HEK293 (cell line): ENCODE data around the gene KDM6A.

ENCODE experiments used
- GFI1B ChIP-seq: fragments of 450-650 bp; formaldehyde crosslinking; IDR thresholded peaks from 2 replicates; pipeline ENCODE4 v1.5.1; 2016; ENCODE audit warnings: missing biosample characterization, missing genetic modification characterization
- OVOL3 ChIP-seq: fragments of 450-650 bp; formaldehyde crosslinking; IDR thresholded peaks from 2 replicates; pipeline ENCODE4 v1.5.1; 2016; ENCODE audit warnings: missing biosample characterization, missing genetic modification characterization
- PRDM6 ChIP-seq: fragments of 450-650 bp; formaldehyde crosslinking; IDR thresholded peaks from 2 replicates; pipeline ENCODE4 v1.5.1; 2017; ENCODE audit warnings: missing biosample characterization, missing genetic modification characterization
- SETDB1 ChIP-seq: IDR thresholded peaks from one replicate; pipeline ENCODE4 v1.6.1; 2017; ENCODE audit warnings: mild to moderate bottlenecking, low read length, moderate library complexity, mixed read lengths; ENCODE audit not compliant: insufficient read length
- TSHZ1 ChIP-seq: fragments of 450-650 bp; formaldehyde crosslinking; IDR thresholded peaks from 2 replicates; pipeline ENCODE4 v1.5.1; 2016; ENCODE audit warnings: missing biosample characterization, missing genetic modification characterization, borderline replicate concordance
- YY2 ChIP-seq: fragments of 450-650 bp; formaldehyde crosslinking; IDR thresholded peaks from 2 replicates; pipeline ENCODE4 v1.5.1; 2016; ENCODE audit warnings: missing biosample characterization, missing genetic modification characterization
- ZNF10 ChIP-seq: fragments of 450-650 bp; formaldehyde crosslinking; IDR thresholded peaks from 2 replicates; pipeline ENCODE4 v1.5.1; 2017; ENCODE audit warnings: missing biosample characterization, missing genetic modification characterization
- ZNF184 ChIP-seq: fragments of 450-650 bp; IDR thresholded peaks from 2 replicates; pipeline ENCODE4 v1.5.1; 2018; ENCODE audit warnings: missing biosample characterization, mild to moderate bottlenecking, missing genetic modification characterization
- ZNF211 ChIP-seq: fragments of 450-650 bp; formaldehyde crosslinking; IDR thresholded peaks from 2 replicates; pipeline ENCODE4 v1.5.1; 2016; ENCODE audit warnings: low read depth, missing biosample characterization, missing genetic modification characterization
- ZNF214 ChIP-seq: fragments of 450-650 bp; formaldehyde crosslinking; IDR thresholded peaks from 2 replicates; pipeline ENCODE4 v1.5.1; 2017; ENCODE audit warnings: missing biosample characterization, mild to moderate bottlenecking, missing genetic modification characterization, borderline replicate concordance
- ZNF26 ChIP-seq: fragments of 450-650 bp; formaldehyde crosslinking; IDR thresholded peaks from 2 replicates; pipeline ENCODE4 v1.5.1; 2016; ENCODE audit warnings: missing biosample characterization, missing genetic modification characterization
- ZNF292 ChIP-seq: fragments of 450-650 bp; formaldehyde crosslinking; IDR thresholded peaks from 2 replicates; pipeline ENCODE4 v1.5.1; 2016; ENCODE audit warnings: low read depth, missing biosample characterization, missing genetic modification characterization, borderline replicate concordance
- ZNF311 ChIP-seq: fragments of 450-650 bp; formaldehyde crosslinking; IDR thresholded peaks from 2 replicates; pipeline ENCODE4 v1.5.1; 2017; ENCODE audit warnings: missing biosample characterization, missing genetic modification characterization, borderline replicate concordance
- ZNF324 ChIP-seq: fragments of 450-650 bp; formaldehyde crosslinking; IDR thresholded peaks from 2 replicates; pipeline ENCODE4 v1.5.1; 2016; ENCODE audit warnings: missing biosample characterization, missing genetic modification characterization
- ZNF354C ChIP-seq: fragments of 450-650 bp; formaldehyde crosslinking; IDR thresholded peaks from 2 replicates; pipeline ENCODE4 v1.5.1; 2016; ENCODE audit warnings: missing biosample characterization, missing genetic modification characterization, low read depth, borderline replicate concordance
- ZNF37A ChIP-seq: fragments of 450-650 bp; IDR thresholded peaks from 2 replicates; pipeline ENCODE4 v1.5.1; 2018; ENCODE audit warnings: missing biosample characterization, missing genetic modification characterization
- ZNF514 ChIP-seq: fragments of 450-650 bp; formaldehyde crosslinking; IDR thresholded peaks from 2 replicates; pipeline ENCODE4 v1.5.1; 2016; ENCODE audit warnings: missing biosample characterization, missing genetic modification characterization
- ZNF529 ChIP-seq: fragments of 450-650 bp; formaldehyde crosslinking; IDR thresholded peaks from 2 replicates; pipeline ENCODE4 v1.5.1; 2017; ENCODE audit warnings: missing genetic modification characterization, missing biosample characterization; ENCODE audit not compliant: insufficient replicate concordance
- ZNF558 ChIP-seq: fragments of 450-650 bp; formaldehyde crosslinking; IDR thresholded peaks from 2 replicates; pipeline ENCODE4 v1.5.1; 2016; ENCODE audit warnings: missing biosample characterization, missing genetic modification characterization
- ZNF561 ChIP-seq: fragments of 450-650 bp; IDR thresholded peaks from 2 replicates; pipeline ENCODE4 v1.5.1; 2018; ENCODE audit warnings: missing biosample characterization, missing genetic modification characterization, borderline replicate concordance
- ZNF596 ChIP-seq: fragments of 450-650 bp; IDR thresholded peaks from 2 replicates; pipeline ENCODE4 v1.5.0; 2018; ENCODE audit warnings: missing biosample characterization, mild to moderate bottlenecking, missing genetic modification characterization, moderate library complexity
- ZNF792 ChIP-seq: fragments of 450-650 bp; formaldehyde crosslinking; IDR thresholded peaks from 2 replicates; pipeline ENCODE4 v1.5.1; 2016; ENCODE audit warnings: missing biosample characterization, missing genetic modification characterization
- ZNF830 ChIP-seq: fragments of 450-650 bp; IDR thresholded peaks from 2 replicates; pipeline ENCODE4 v1.5.0; 2018; ENCODE audit warnings: missing biosample characterization, missing genetic modification characterization, low read depth, mild to moderate bottlenecking, moderate library complexity
- ZSCAN30 ChIP-seq: fragments of 450-650 bp; IDR thresholded peaks from 2 replicates; pipeline ENCODE4 v1.5.1; 2018; ENCODE audit warnings: missing biosample characterization, mild to moderate bottlenecking, missing genetic modification characterization, moderate library complexity

Gene KDM6A

GRCh38 chrX:44946771-44947170 lies 73.8 kb downstream of the KDM6A start (continued):
- TF ChIP-seq ZNF26 (tag by site-specific recombination), result no peak
- no peak for TF ChIP-seq ZNF311 (tag by site-specific recombination)
- TF ChIP-seq ZNF561 (tag by site-specific recombination), result no peak
- TF ChIP-seq ZNF792 (tag by site-specific recombination), result no peak
- TF ChIP-seq ZNF37A (tag by site-specific recombination), result peak; percentile 80
- peak; percentile 69 for TF ChIP-seq SETDB1
- no peak for TF ChIP-seq ZSCAN30 (tag by site-specific recombination)
- peak; percentile 12 for TF ChIP-seq ZNF529 (tag by site-specific recombination)
- TF ChIP-seq ZNF514 (tag by site-specific recombination), result no peak
- TF ChIP-seq ZNF354C (tag by site-specific recombination), result no peak
- no peak for TF ChIP-seq ZNF596 (tag by site-specific recombination)
- no peak for TF ChIP-seq ZNF324 (tag by site-specific recombination)
- no peak for TF ChIP-seq OVOL3 (tag by site-specific recombination)
- TF ChIP-seq ZNF292, result no peak
- TF ChIP-seq ZNF558 (tag by site-specific recombination), result no peak
- TF ChIP-seq ZNF211, result no peak
- TF ChIP-seq GFI1B, result no peak
- peak; percentile 84 for TF ChIP-seq ZNF830
- TF ChIP-seq ZNF10, result no peak
- 0 out of 2 replicates have a peak, but pooled peaks have one; percentile 19 for TF ChIP-seq PRDM6 (tag by site-specific recombination)
- TF ChIP-seq ZNF184, result peak; percentile 75; the same call in 1 of the 2 replicates
- no peak for TF ChIP-seq TSHZ1 (tag by site-specific recombination)
- peak; percentile 34; the same call in 1 of the 2 replicates for TF ChIP-seq ZNF214 (tag by site-specific recombination)
- no peak for TF ChIP-seq YY2 (tag by site-specific recombination)
